Stimulated activated CD8-positive, alpha-beta memory T cell treated with anti-CD3 and anti-CD28 coated beads, Interleukin-15, amount 100 ng/mL, for 24 hours (primary cell): ENCODE results near the gene MGAT2.
"Not testable (repeated sequence)": the region's sequence is repeated elsewhere in the genome, so short reads cannot be mapped to it uniquely, and the experiment has no call there.

Source experiments
- DNase-seq: peaks from one replicate; pipeline ENCODE4 v3.0.0-alpha.2; 2020; ENCODE audit warnings: low read depth

Gene MGAT2

GRCh38 chr14:49612671-49613070 lies 7.9 kb upstream of the MGAT2 start:
- no peak for DNase-seq

- DNase-seq, result no peak
Measured at GRCh38 chr14:49614196-49614595, 6.4 kb upstream of the MGAT2 start.

DNA sequence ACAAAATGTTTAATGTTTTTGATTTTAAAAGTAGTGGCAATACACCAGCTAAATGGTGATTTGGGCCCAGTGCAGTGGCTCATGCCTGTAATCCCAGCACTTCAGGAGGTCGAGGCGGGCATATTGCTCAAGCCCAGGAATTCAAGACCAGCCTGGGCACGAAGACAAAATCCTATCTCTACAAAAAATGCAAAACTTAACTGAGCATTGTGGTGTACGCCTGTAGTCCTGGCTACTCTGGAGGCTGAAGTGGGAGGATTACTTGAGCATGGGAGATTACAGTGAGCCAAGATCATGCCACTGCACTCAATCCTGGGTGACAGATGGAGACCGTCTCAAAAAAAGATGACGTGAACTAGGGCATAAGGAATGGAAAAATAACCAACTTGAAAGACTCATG lies 4.8 kb upstream of the MGAT2 start:
- no peak for DNase-seq

- DNase-seq, result no peak
Measured at GRCh38 chr14:49617852-49618519, 2.6 kb upstream of the MGAT2 start.

GRCh38 chr14:49619273-49619672 lies 1.3 kb upstream of the MGAT2 start:
- not testable (repeated sequence) for DNase-seq

DNA sequence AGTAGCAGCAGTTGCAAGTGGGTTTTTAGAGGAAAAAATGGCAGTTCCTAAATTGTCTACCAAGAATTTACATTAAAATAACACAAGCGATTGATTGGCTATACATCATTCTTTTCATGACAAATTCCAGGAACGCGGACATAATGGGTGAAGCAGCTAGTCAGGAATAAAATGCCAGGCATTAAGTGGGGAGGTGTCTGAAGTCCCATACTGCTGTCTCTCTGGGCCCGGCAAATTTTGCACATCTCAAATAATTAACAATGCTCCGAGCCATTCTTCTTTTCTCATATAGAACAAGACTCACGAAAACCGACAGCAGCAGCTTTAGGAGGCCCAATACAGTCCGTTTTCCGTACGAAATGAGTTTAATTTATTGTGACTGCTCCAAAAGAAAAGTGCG lies 869 bp upstream of the MGAT2 start:
- no peak for DNase-seq

GRCh38 chr14:49621114-49621881 lies 699 bp downstream of the MGAT2 start:
- DNase-seq, result no peak

GRCh38 chr14:49622022-49622607 lies 1.5 kb downstream of the MGAT2 start:
- DNase-seq, result no peak

- DNase-seq, result no peak
Measured at GRCh38 chr14:49623387-49623786, 2.8 kb downstream of the MGAT2 start.

DNA sequence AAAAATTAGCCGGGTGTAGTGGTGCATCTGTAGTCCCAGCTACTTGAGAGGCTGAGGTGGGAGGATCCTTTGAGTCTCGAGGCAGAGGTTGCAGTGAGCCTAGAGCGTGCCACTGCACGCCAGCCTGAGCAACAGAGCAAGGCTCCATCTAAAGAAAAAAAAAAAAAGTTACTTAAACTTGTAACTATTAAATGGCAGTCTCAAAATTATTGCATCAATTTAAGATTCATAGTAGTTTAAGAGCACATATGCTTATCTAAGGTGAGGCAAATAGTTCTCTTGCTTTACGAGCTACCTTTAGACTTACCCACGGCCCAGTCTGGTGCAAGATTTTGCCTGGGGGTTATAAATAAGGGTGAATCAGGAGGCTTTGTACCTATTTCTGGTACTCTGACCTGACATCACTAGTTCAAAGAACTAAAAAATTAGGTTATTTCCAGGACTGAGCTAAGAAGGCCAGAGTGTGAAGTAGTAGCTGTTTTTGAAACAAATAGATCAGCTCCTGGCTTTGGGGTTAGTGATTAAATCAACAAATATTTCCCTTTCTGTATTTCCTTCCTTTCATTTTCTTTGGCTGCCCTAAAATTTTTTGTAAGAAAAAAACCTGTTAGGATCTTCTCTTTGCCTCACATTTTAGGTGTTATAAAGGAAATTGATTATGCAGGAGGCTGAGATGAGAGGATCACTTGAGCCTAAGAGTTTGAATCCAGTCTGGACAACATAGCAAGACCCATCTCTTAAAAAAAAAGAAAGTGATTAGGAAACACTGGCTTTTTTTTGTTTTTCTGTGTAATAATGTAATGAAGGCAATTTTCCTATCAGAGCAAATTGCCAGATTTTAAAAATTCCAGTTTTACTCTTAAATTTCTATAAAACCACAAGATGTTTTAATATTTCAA lies 3.6 kb downstream of the MGAT2 start:
- no peak for DNase-seq

DNA sequence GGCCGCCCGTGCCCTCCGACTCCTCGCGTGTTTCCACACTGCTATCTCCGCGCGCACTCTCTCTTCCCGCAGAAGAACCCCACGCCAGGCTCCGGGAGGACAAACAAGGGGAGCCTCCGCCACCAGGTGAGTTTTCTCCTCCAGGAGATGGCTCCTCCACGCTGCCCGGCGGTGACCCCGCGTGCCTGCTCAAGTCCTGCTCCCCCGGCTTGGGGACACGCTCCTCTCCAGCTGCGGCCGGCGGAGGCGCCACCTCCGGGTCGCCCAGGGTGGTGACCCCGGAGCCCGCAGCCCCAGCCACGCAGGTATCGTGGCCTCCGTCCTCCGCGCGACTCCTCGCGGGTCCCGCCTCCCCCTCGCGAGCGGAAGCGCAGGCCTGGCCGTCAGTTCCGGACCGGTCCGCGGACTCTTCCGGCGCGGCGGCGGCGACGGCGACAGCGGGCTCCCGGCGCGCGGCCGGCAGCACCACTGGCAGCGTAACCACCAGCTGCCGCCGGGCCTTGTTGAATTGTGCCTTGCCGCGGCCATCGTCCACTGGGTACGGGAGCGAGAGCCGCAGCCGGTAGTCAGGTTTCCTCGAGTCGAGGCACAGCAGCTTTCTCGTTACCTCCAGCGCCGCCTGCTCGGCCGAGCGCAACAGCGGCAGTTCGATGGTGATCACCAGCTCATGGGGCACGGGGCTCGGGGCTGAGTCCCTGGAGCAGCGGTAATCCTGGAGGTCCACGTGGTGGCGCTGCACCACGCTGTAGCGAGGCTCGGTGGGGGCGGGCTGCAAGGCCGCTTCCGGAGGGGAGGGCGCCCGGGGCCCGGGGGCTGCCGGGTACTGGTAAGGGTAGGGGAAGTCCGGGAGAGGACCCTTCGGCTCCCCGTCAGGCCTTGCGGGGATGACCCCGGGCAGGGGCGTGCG lies 13.3 kb downstream of the MGAT2 start:
- DNase-seq, result peak; percentile 88

DNA sequence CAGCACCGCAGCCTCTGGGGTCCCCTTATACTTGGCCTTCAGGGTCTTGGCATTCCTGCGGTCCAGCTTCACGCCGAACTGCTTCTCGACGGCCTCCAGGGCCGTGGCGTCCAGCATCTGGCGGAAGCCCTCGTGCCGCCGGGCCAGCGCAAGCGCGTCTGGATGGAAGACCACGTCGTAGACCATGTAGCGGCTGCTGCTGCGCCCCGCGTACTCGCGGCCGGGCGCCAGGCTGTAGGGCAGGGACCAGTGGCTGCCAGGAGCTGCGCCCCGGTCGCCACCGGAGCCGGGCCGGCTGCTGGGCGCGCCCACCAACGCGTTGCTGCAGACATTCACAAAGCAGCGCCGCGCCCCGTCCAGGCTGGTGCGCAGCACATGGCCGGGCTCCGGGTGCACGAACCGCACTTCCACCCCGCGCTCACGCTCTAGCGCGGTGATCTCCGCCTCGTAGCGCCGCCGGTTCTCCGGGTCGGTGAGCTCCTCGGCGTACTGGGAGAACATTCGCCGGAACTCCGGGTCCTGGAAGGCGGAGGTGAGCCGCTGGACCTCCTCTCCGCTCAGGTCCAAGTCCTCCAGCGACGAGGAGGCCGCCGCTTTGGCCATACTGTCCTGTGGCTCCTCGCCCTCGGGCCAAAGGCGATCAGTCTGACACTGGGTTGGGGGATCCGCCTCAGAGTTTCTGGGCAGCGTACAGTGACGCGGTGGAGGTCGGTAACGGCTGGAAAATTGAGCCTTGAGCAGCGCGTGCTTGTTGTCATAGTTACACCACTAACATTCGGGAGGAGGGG lies 14.1 kb downstream of the MGAT2 start, which contains the start of gene DNAAF2:
Gene DNAAF2 (minus strand): TSS at position 698 of the 788 bp plus-strand sequence. CDS start 95 bp downstream, at position 603.
- DNase-seq, result no peak

DNA sequence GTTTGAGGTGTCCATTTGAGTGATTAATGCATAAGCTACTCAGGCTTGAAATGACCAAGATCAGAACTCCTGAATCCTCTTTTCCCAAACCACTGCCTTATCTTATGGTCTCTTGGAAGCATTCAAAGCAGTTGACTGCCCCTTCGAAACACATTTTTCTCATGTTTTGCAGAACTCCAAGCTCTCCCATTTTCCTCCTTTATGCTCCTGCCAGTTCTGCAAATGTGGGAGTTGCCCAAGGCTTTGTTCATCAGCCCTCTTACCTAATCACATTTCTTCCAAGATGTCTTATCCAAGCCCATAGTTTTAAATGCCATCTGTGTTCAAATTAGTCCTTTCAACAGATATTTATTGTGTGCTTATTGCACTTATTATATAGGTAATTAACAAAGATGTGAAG lies 16.3 kb downstream of the MGAT2 start:
- DNase-seq, result no peak

GRCh38 chr14:49637534-49638078 lies 17.0 kb downstream of the MGAT2 start:
- DNase-seq, result no peak

GRCh38 chr14:49640540-49641417 lies 20.2 kb downstream of the MGAT2 start:
- no peak for DNase-seq

- DNase-seq, result no peak
Measured at GRCh38 chr14:49641697-49642129, 21.1 kb downstream of the MGAT2 start.

GRCh38 chr14:49642163-49642562 lies 21.6 kb downstream of the MGAT2 start:
- no peak for DNase-seq

DNA sequence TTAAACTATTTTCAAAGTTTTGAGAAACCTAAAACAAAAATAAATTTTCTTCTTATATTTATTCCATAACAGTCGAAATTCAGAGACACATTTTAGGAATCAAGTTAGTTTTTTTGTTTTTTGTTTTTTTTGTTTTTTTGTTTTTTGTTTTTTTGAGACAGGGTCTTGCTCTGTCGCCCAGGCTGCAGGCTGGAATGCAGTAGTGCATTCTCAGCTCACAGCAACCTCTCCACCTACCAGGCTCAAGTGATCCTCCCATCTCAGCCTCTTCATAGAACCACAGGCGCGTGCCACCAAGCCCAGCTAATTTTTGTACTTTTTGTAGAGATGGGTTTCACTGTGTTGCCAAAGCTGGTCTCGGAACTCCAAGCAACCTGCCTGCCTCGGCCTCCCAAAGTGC lies 32.9 kb downstream of the MGAT2 start:
- no peak for DNase-seq

- DNase-seq, result no peak
Measured at GRCh38 chr14:49654511-49654910, 33.9 kb downstream of the MGAT2 start.
